ENCODE measurements around the gene RPS6KL1.
"Not testable (repeated sequence)": the region's sequence is repeated elsewhere in the genome, so short reads cannot be mapped to it uniquely, and the experiment has no call there.

Gene RPS6KL1

DNA sequence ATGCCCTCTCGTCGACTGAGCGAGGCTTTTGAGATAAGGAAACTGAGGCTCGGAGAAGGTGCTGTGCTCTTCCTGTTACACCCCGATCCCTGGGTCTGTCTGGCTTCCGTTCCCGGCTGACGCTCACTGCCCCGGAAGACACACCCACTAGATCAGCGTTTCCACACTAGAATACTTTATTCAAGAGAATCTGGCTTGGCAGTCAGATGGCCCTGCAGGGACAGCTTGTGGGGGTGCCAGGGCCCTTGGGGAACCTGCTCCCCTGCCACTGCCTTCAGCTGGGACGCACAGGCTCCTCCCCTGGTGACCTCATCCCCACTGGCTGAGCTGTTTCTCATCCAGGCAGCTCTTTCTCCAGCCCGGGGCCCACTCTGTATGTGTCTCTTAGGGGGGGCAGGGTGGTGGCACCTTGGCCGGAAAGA lies 18.6 kb upstream of the RPS6KL1 start:
- H3K27me3 ChIP-seq (ENCODE audit: control insufficient read depth, insufficient read depth, low read length): no peaks in the 10 kb centered on the region
- peak overlapping the region; percentile 16 for H3K9ac ChIP-seq (ENCODE audit: low read depth, low read length)
- peak overlapping the region; percentile 0 for H3K4me2 ChIP-seq (ENCODE audit: low read length)
- peaks cover 14% of the 10 kb centered on the region for H3K36me3 ChIP-seq (ENCODE audit: insufficient read depth, low read length)
- H3K9me3 ChIP-seq (replicated peaks; ENCODE audit: low read length): no peaks in the 10 kb centered on the region
- peaks cover 45% of the 10 kb centered on the region for H3K4me1 ChIP-seq (ENCODE audit: control insufficient read depth, insufficient read depth, low read length)
- H3K4me3 ChIP-seq (ENCODE audit: low read length): peak overlapping the region; percentile 11

DNA sequence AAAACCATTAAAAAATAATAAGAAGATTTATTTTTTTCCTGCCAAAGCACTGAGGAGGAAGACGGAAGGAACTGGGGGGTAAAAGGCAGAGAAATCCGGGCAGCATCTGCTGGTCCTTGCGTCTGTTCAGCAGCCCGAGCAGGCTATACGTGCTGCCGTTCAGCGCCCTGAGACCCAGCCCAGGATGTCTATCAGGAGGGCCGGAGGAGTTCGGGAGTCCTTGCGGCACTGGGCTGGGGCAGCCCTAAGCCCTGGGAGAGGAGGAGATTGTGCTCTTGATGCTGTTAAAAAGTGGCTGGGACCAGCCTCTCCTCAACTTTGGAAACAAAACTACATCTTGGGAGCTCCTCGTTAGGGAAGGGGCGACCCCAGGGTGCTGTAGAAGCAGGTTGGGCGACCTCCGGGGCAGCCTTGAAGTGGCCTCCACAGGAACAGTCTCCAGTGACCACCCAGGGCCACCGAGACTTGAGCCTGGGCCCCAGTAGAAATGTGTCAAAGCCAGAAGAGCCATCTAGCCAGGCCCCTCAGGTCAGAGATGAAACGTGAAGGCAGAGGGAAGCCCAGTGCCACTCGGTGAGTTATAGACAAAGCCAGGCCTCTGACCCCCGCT lies 18.0 kb upstream of the RPS6KL1 start:
- Histone ChIP-seq H3K4me1 (ENCODE audit: control insufficient read depth, insufficient read depth, low read length) (peaks cover 42% of the 10 kb centered on the region), H3K27me3 (ENCODE audit: control insufficient read depth, insufficient read depth, low read length) (no peaks in the 10 kb centered on the region), H3K4me2 (ENCODE audit: low read length) (no peak overlapping the region), H3K36me3 (ENCODE audit: insufficient read depth, low read length) (peaks cover 13% of the 10 kb centered on the region), H3K9ac (ENCODE audit: low read depth, low read length) (peak overlapping the region; percentile 18), H3K4me3 (ENCODE audit: low read length) (no peak overlapping the region), H3K9me3 (replicated peaks; ENCODE audit: low read length) (no peaks in the 10 kb centered on the region)

- H3K4me2 ChIP-seq (ENCODE audit: low read length): no peak overlapping the region
- peaks cover 57% of the 10 kb centered on the region for H3K4me1 ChIP-seq (ENCODE audit: control insufficient read depth, insufficient read depth, low read length)
- H3K4me3 ChIP-seq (ENCODE audit: low read length): peak overlapping the region; percentile 8
- H3K36me3 ChIP-seq (ENCODE audit: insufficient read depth, low read length): peaks cover 13% of the 10 kb centered on the region
- peak overlapping the region; percentile 62 for H3K9ac ChIP-seq (ENCODE audit: low read depth, low read length)
- H3K27me3 ChIP-seq (ENCODE audit: control insufficient read depth, insufficient read depth, low read length): no peaks in the 10 kb centered on the region
- H3K9me3 ChIP-seq (replicated peaks; ENCODE audit: low read length): no peaks in the 10 kb centered on the region
Observed at GRCh38 chr14:74938531-74939495, 15.8 kb upstream of the RPS6KL1 start.

DNA sequence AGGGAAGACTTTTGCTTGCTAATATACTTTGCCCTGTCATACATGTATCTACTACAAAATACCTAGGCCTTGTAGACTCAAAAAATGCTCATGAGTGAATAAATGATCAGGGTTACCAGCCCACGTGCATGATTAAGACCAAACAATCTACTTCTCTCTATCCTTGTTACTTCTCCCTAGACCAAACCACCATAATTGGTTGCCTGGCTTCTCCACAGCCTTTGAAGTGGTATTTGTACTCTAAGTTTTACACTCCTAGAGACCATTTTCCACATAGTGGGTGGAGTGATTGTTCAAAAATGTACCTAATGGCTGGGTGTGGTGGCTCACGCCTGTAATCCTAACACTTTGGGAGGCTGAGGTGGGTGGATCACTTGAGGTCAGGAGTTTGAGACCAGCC lies 14.1 kb upstream of the RPS6KL1 start:
- Histone ChIP-seq H3K27me3 (ENCODE audit: control insufficient read depth, insufficient read depth, low read length) (no peaks in the 10 kb centered on the region), H3K4me2 (ENCODE audit: low read length) (no peak overlapping the region), H3K9me3 (replicated peaks; ENCODE audit: low read length) (no peaks in the 10 kb centered on the region), H3K4me3 (ENCODE audit: low read length) (no peak overlapping the region), H3K9ac (ENCODE audit: low read depth, low read length) (no peak overlapping the region), H3K36me3 (ENCODE audit: insufficient read depth, low read length) (peaks cover 5% of the 10 kb centered on the region), H3K4me1 (ENCODE audit: control insufficient read depth, insufficient read depth, low read length) (peaks cover 58% of the 10 kb centered on the region)

DNA sequence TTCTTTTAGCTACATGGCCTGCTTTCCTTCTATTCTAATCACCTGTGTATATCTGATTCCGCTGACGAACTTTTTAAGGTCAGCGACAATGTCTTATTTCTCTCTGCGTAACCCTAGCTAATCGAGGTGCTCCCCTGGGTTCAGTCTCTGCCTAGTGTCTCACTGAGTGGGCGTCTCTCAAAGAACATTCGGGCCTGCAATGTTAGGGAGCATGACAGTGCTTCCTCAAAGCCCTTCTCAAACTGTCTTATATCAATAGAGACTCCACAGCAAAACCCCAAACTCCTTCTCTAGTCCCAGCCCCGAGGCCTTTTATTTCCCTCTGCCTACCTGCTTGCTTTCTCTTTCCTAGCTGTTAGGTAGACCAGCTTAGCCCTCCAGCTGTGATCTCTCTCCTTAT lies 13.7 kb upstream of the RPS6KL1 start:
- Histone ChIP-seq H3K27me3 (ENCODE audit: control insufficient read depth, insufficient read depth, low read length) (no peaks in the 10 kb centered on the region), H3K9me3 (replicated peaks; ENCODE audit: low read length) (no peaks in the 10 kb centered on the region), H3K4me3 (ENCODE audit: low read length) (no peak overlapping the region), H3K4me1 (ENCODE audit: control insufficient read depth, insufficient read depth, low read length) (peaks cover 54% of the 10 kb centered on the region), H3K36me3 (ENCODE audit: insufficient read depth, low read length) (peaks cover 5% of the 10 kb centered on the region), H3K9ac (ENCODE audit: low read depth, low read length) (no peak overlapping the region), H3K4me2 (ENCODE audit: low read length) (no peak overlapping the region)

GRCh38 chr14:74936151-74936550 lies 13.1 kb upstream of the RPS6KL1 start:
- Histone ChIP-seq H3K4me1 (ENCODE audit: control insufficient read depth, insufficient read depth, low read length) (peaks cover 48% of the 10 kb centered on the region), H3K4me3 (ENCODE audit: low read length) (no peak overlapping the region), H3K9me3 (replicated peaks; ENCODE audit: low read length) (no peaks in the 10 kb centered on the region), H3K9ac (ENCODE audit: low read depth, low read length) (no peak overlapping the region), H3K4me2 (ENCODE audit: low read length) (no peak overlapping the region), H3K36me3 (ENCODE audit: insufficient read depth, low read length) (peaks cover 1% of the 10 kb centered on the region), H3K27me3 (ENCODE audit: control insufficient read depth, insufficient read depth, low read length) (no peaks in the 10 kb centered on the region)

DNA sequence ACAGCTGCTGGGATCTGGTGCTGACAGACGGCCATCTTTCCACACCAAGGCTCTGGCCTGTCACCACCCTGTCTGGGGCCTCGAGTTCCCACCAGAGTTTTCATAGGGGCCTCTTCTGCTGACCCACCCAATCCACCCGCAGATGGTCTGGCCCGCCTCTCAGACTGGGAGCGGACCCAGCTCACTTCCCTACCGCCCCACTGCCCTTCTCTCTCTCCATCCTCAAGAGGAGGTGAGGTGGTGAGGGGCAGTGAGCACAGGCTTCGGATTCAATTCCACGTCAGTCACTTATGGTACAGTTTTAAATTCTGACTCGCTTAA lies 12.3 kb upstream of the RPS6KL1 start:
- Histone ChIP-seq H3K4me2 (ENCODE audit: low read length) (no peak overlapping the region), H3K36me3 (ENCODE audit: insufficient read depth, low read length) (no peaks in the 10 kb centered on the region), H3K9ac (ENCODE audit: low read depth, low read length) (no peak overlapping the region), H3K4me3 (ENCODE audit: low read length) (no peak overlapping the region), H3K4me1 (ENCODE audit: control insufficient read depth, insufficient read depth, low read length) (peaks cover 41% of the 10 kb centered on the region), H3K27me3 (ENCODE audit: control insufficient read depth, insufficient read depth, low read length) (no peaks in the 10 kb centered on the region), H3K9me3 (replicated peaks; ENCODE audit: low read length) (no peaks in the 10 kb centered on the region)

DNA sequence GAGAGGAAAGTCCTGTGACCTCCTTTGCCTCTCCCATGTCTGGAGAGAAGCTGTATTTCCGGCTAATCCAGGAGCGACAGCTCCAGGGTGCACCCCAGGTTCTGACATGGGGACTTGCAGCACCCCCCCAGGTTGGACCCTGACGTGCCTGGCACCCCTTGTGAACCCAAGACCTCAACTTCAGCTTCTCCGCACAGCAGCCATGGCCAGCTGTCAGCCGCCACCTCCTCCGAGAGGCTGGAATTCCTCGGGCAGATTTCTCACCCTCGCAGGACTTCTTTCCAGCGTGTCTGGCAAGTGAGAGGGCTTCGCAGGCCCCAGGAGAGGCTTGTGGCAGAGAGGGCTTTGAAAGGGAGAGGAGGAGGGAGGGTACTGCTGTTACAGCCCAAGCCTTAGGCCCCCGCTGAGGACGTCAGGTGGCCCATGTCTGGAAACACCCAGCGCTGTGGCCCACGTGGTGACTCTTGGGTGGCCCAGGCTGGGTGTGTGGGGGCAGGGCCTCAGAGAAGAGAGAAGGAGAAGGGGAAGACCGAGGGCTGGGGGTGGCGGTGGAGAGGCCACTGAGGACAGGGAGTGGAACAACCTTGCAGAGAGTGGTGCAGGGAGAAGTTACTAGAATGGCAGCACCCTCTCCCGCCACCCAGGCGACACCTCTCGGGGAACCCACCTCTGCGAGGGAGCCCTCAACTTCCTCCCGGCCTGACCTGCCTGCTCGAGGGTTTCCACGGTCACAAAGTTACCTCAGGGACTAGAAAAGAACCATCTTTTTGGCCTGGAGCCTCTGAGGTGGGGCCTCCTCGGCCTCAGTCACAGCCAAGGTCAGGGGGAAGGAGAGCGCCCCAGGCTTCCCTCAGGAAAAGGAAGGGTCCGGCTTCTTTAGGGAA lies 11.7 kb upstream of the RPS6KL1 start:
- H3K9ac ChIP-seq (ENCODE audit: low read depth, low read length): peak overlapping the region; percentile 19

DNA sequence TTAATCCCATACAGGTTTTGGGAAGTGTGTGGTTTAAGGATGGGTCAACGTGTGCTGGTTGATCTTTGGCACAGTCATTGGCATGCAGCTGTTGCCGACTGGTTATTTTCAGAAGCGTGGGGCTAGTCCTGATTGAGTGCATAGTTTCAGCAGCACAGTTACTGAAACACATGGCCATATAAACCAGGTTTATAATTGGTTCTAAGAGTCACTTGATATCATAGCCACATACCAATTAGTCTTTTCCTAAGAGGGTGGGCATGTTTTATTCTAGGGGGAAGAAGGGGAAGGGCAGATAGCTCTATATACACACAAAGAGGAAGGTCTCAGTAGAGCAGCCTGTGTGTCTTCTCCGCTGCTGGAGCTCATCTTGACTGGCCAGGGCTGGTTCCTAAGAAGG lies 11.0 kb upstream of the RPS6KL1 start:
- Histone ChIP-seq H3K4me1 (ENCODE audit: control insufficient read depth, insufficient read depth, low read length) (peaks cover 28% of the 10 kb centered on the region), H3K36me3 (ENCODE audit: insufficient read depth, low read length) (no peaks in the 10 kb centered on the region), H3K9ac (ENCODE audit: low read depth, low read length) (peak overlapping the region; percentile 19), H3K27me3 (ENCODE audit: control insufficient read depth, insufficient read depth, low read length) (no peaks in the 10 kb centered on the region), H3K9me3 (replicated peaks; ENCODE audit: low read length) (no peaks in the 10 kb centered on the region), H3K4me2 (ENCODE audit: low read length) (peak overlapping the region; percentile 26), H3K4me3 (ENCODE audit: low read length) (no peak overlapping the region)

More for the DNA sequence above, 11.7 kb upstream of the RPS6KL1 start:
- no peaks in the 10 kb centered on the region for H3K9me3 ChIP-seq (replicated peaks; ENCODE audit: low read length)
- no peak overlapping the region for H3K4me3 ChIP-seq (ENCODE audit: low read length)
- H3K27me3 ChIP-seq (ENCODE audit: control insufficient read depth, insufficient read depth, low read length): no peaks in the 10 kb centered on the region
- H3K4me1 ChIP-seq (ENCODE audit: control insufficient read depth, insufficient read depth, low read length): peaks cover 35% of the 10 kb centered on the region
- H3K4me2 ChIP-seq (ENCODE audit: low read length): peak overlapping the region; percentile 26
- H3K36me3 ChIP-seq (ENCODE audit: insufficient read depth, low read length): no peaks in the 10 kb centered on the region

- H3K4me1 ChIP-seq (ENCODE audit: control insufficient read depth, insufficient read depth, low read length): peaks cover 25% of the 10 kb centered on the region
- not testable (repeated sequence) for H3K36me3 ChIP-seq (ENCODE audit: insufficient read depth, low read length); H3K9me3 ChIP-seq (replicated peaks; ENCODE audit: low read length); H3K27me3 ChIP-seq (ENCODE audit: control insufficient read depth, insufficient read depth, low read length); H3K4me2 ChIP-seq (ENCODE audit: low read length); H3K9ac ChIP-seq (ENCODE audit: low read depth, low read length); H3K4me3 ChIP-seq (ENCODE audit: low read length)
Observed at GRCh38 chr14:74932936-74933335, 9.9 kb upstream of the RPS6KL1 start.

GRCh38 chr14:74932401-74932901 lies 9.4 kb upstream of the RPS6KL1 start:
- peaks cover 4% of the 10 kb centered on the region for H3K27me3 ChIP-seq (ENCODE audit: control insufficient read depth, insufficient read depth, low read length)
- no peak overlapping the region for H3K4me2 ChIP-seq (ENCODE audit: low read length)
- H3K9me3 ChIP-seq (replicated peaks; ENCODE audit: low read length): no peaks in the 10 kb centered on the region
- H3K9ac ChIP-seq (ENCODE audit: low read depth, low read length): no peak overlapping the region
- no peak overlapping the region for H3K4me3 ChIP-seq (ENCODE audit: low read length)
- no peaks in the 10 kb centered on the region for H3K36me3 ChIP-seq (ENCODE audit: insufficient read depth, low read length)
- H3K4me1 ChIP-seq (ENCODE audit: control insufficient read depth, insufficient read depth, low read length): peaks cover 25% of the 10 kb centered on the region
